HCT116 (cell line): ENCODE results near the gene NAT8. TPM values are rescaled to one million over a fixed set of nuclear protein-coding genes. Genes with fewer than 3 reads are reported as not detected.
"Not testable (repeated sequence)": the region's sequence is repeated elsewhere in the genome, so short reads cannot be mapped to it uniquely, and the experiment has no call there.

Experiments
- ATAC-seq: fragments of 200-7000 bp; cut with Tn5 transposase; 2 replicates; pipeline ENCODE4 v1.9.1; 2020; ENCODE audit warnings: mild to moderate bottlenecking, moderate library complexity
- BruUV-seq: library from RNA; stranded (reverse); fragments of 400-500 nt; replicated peaks from 2 replicates; lab custom pipeline; 2021; lab: Mats Ljungman, UMichigan
- CTCF ChIA-PET: fragments of 300-600 bp; sonication (Branson Sonifier 250); formaldehyde crosslinking; loops from one replicate; lab custom pipeline; 2021; ENCODE audit warnings: antibody characterized with exemption; lab: Charles Lee
- POLR2A ChIA-PET: fragments of 300-600, 350-600 bp; sonication (Branson Sonifier 250); formaldehyde crosslinking; loops from one replicate; lab custom pipeline; 2021; ENCODE audit warnings: antibody characterized with exemption; lab: Charles Lee
- RAD21 ChIA-PET, 2 experiments: fragments of 300-600 bp; sonication (Branson Sonifier 250); formaldehyde crosslinking; loops; one replicate each; lab custom pipeline; 2023; ENCODE audit warnings: low total read pairs in 2 of 2; ENCODE audit not compliant: uncharacterized antibody in 2 of 2, unreplicated experiment in 2 of 2, low non-redundant PET in 1 of 2; lab: Charles Lee
- DNase-seq: peaks from one replicate; pipeline ENCODE4 v3.0.0-alpha.2; 2010; ENCODE audit warnings: low read depth, low spot score
- H2AFZ ChIP-seq: fragments of 200-600 bp; shearing (Covaris generic), sonication (generic); 2 replicates; pipeline ENCODE4 v1.6.1; 2017; ENCODE audit warnings: low read depth, mixed run types, mixed read lengths, antibody characterized with exemption, low read length; ENCODE audit not compliant: poor library complexity, severe bottlenecking
- H3K27ac ChIP-seq: 2 replicates; pipeline ENCODE4 v1.5.1; 2012; ENCODE audit warnings: low read depth, low read length
- H3K27me3 ChIP-seq: fragments of 200-600 bp; sonication (generic); 2 replicates; pipeline ENCODE4 v1.6.1; 2016; ENCODE audit warnings: mixed run types, low read length, mixed read lengths; ENCODE audit not compliant: insufficient read depth
- H3K36me3 ChIP-seq, 2 experiments: fragments of 200-500 bp in 1 of 2; fragments of 200-600 bp in 1 of 2; sonication (Bioruptor generic) in 1 of 2; sonication (generic) in 1 of 2; 2 replicates each; pipeline versions ENCODE4 v1.5.1 to v1.6.1; 2014 to 2016; ENCODE audit warnings: low read length in 2 of 2, inconsistent platforms in 1 of 2, mixed read lengths in 1 of 2, mixed run types in 1 of 2; ENCODE audit not compliant: insufficient read depth in 2 of 2, control insufficient read depth in 1 of 2
- H3K4me1 ChIP-seq, 2 experiments: fragments of 200-600 bp in 1 of 2; sonication (generic) in 1 of 2; 2 replicates each; pipeline versions ENCODE4 v1.5.1 to v1.6.1; 2012 to 2017; ENCODE audit warnings: low read length in 2 of 2, inconsistent platforms in 1 of 2, mild to moderate bottlenecking in 1 of 2, mixed read lengths in 1 of 2, mixed run types in 1 of 2, moderate library complexity in 1 of 2; ENCODE audit not compliant: insufficient read depth in 2 of 2, control insufficient read depth in 1 of 2
- H3K4me2 ChIP-seq: fragments of 200-600 bp; sonication (generic); 2 replicates; pipeline ENCODE4 v1.6.1; 2017; ENCODE audit warnings: mixed run types, low read length, mixed read lengths
- H3K4me3 ChIP-seq, 2 experiments: fragments of 200-600 bp in 1 of 2; sonication (generic) in 1 of 2; replicated peaks in 1 of 2; 2 replicates each; pipeline ENCODE4 v1.5.1; 2011 to 2016; ENCODE audit warnings: low read length in 2 of 2, control low read depth in 1 of 2, low read depth in 1 of 2, mild to moderate bottlenecking in 1 of 2, mixed read lengths in 1 of 2, mixed run types in 1 of 2
- H3K79me2 ChIP-seq: fragments of 200-600 bp; sonication (generic); 2 replicates; pipeline ENCODE4 v1.6.1; 2017; ENCODE audit warnings: mild to moderate bottlenecking, mixed run types, low read length, moderate library complexity, mixed read lengths; ENCODE audit not compliant: insufficient read depth
- H3K9ac ChIP-seq: fragments of 200-600 bp; sonication (generic); 2 replicates; pipeline ENCODE4 v1.6.1; 2016; ENCODE audit warnings: low read length, mixed read lengths
- H3K9me2 ChIP-seq: fragments of 200-600 bp; sonication (generic), shearing (Covaris generic); 2 replicates; pipeline ENCODE4 v1.6.1; 2017; ENCODE audit warnings: mixed run types, mild to moderate bottlenecking, moderate library complexity; ENCODE audit not compliant: insufficient read depth
- H3K9me3 ChIP-seq, 2 experiments: fragments of 200-500 bp in 1 of 2; fragments of 200-600 bp in 1 of 2; sonication (Bioruptor generic) in 1 of 2; sonication (generic) in 1 of 2; 2 replicates each; pipeline ENCODE4 v1.6.1; 2014 to 2017; ENCODE audit warnings: low read length in 2 of 2, mixed read lengths in 2 of 2, inconsistent platforms in 1 of 2, low read depth in 1 of 2, mild to moderate bottlenecking in 1 of 2, mixed run types in 1 of 2, moderate library complexity in 1 of 2; ENCODE audit not compliant: control insufficient read depth in 1 of 2, insufficient read depth in 1 of 2
- H4K20me1 ChIP-seq: fragments of 200-600 bp; sonication (generic), shearing (Covaris generic); 2 replicates; pipeline ENCODE4 v1.6.1; 2017; ENCODE audit warnings: mixed run types, mild to moderate bottlenecking, moderate library complexity; ENCODE audit not compliant: insufficient read depth
- EGR1 ChIP-seq: IDR thresholded peaks from 2 replicates; pipeline ENCODE4 v1.6.1; 2012; ENCODE audit warnings: low read depth
- JUND ChIP-seq: IDR thresholded peaks from 2 replicates; pipeline ENCODE4 v1.6.1; 2012
- RAD21 ChIP-seq: IDR thresholded peaks from 2 replicates; pipeline ENCODE4 v1.6.1; 2012; ENCODE audit warnings: low read depth, mild to moderate bottlenecking
- intact Hi-C: fragments of 100-400 bp; cut with micrococcal nuclease; formaldehyde crosslinking; loops from 2 replicates; pipeline ENCODE4 v1.10.0; 2022
- total RNA-seq: library from RNA; stranded (reverse); gene quantifications from one replicate; pipeline ENCODE4 v1.2.1, GENCODE V29; 2021; ENCODE audit not compliant: unreplicated experiment
- TF ChIP-seq, protein P1 (sequence below), 3 experiments: fragments of 200-600 bp in 1 of 3; sonication (generic) in 1 of 3; IDR thresholded peaks in 2 of 3; conservative IDR thresholded peaks in 1 of 3; 2 replicates each; pipeline ENCODE4 v1.5.1; 2012 to 2017; ENCODE audit warnings: low read depth in 2 of 3, low read length in 2 of 3, antibody characterized with exemption in 1 of 3, borderline replicate concordance in 1 of 3, control low read depth in 1 of 3, mild to moderate bottlenecking in 1 of 3, mixed read lengths in 1 of 3, mixed run types in 1 of 3, moderate library complexity in 1 of 3; ENCODE audit not compliant: insufficient read depth in 1 of 3

The NAT8 gene
- total RNA-seq, 1 experiment from 2014 or later = not detected

DNA sequence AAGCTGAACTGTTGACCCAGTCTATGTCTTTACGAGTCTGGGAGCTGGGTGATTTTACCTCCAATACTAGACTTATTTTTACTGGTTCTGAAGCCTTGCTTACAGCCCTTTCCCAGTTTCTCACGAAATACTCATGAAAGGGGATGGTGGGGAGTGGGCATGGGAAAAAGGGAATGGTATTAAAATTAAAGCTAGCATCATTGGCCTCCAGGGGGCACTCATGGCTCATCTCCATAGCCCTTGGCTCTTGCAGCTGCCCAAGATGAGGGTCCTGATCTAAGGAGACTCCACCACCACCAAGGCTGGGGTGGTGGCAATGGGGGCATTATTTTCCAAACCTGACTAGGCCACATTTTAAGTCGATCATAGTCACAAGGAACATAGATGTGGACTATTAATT, 22.3 kb downstream of the NAT8 start:
- not testable (repeated sequence) for H3K9me3 ChIP-seq, H3K27me3 ChIP-seq
- TF ChIP-seq, protein P1, sequence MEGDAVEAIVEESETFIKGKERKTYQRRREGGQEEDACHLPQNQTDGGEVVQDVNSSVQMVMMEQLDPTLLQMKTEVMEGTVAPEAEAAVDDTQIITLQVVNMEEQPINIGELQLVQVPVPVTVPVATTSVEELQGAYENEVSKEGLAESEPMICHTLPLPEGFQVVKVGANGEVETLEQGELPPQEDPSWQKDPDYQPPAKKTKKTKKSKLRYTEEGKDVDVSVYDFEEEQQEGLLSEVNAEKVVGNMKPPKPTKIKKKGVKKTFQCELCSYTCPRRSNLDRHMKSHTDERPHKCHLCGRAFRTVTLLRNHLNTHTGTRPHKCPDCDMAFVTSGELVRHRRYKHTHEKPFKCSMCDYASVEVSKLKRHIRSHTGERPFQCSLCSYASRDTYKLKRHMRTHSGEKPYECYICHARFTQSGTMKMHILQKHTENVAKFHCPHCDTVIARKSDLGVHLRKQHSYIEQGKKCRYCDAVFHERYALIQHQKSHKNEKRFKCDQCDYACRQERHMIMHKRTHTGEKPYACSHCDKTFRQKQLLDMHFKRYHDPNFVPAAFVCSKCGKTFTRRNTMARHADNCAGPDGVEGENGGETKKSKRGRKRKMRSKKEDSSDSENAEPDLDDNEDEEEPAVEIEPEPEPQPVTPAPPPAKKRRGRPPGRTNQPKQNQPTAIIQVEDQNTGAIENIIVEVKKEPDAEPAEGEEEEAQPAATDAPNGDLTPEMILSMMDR (IDR thresholded peaks at IDR 0.05 in 2 of 3, conservative IDR thresholded peaks at IDR 0.05 in 1 of 3; ENCODE audit: borderline replicate concordance in 1 of 3, insufficient read depth in 1 of 3, low read depth in 2 of 3, low read length in 2 of 3) = peak; percentile 20 to 45 (median 33); a peak in 5 of 6 replicates
- peak; percentile 37; the same call in 1 of the 2 replicates for TF ChIP-seq RAD21
- TF ChIP-seq, all 23 proteins: peak for 2; not testable (repeated sequence) for 21
- BruUV-seq, H2AFZ ChIP-seq, H3K9me2 ChIP-seq, H3K27ac ChIP-seq, intact Hi-C loops, H3K4me1 ChIP-seq, DNase-seq, POLR2A ChIA-PET, H3K36me3 ChIP-seq, ATAC-seq, H3K4me2 ChIP-seq, H4K20me1 ChIP-seq, H3K9ac ChIP-seq, H3K79me2 ChIP-seq, H3K4me3 ChIP-seq, RAD21 ChIA-PET: not testable (repeated sequence)
- CTCF ChIA-PET = interaction anchor here (0.7 kb wide), 2 partner anchors 28 to 234 kb away, joined by 3 to 4 read pairs; partner anchors contain the start of gene ALMS1

DNA sequence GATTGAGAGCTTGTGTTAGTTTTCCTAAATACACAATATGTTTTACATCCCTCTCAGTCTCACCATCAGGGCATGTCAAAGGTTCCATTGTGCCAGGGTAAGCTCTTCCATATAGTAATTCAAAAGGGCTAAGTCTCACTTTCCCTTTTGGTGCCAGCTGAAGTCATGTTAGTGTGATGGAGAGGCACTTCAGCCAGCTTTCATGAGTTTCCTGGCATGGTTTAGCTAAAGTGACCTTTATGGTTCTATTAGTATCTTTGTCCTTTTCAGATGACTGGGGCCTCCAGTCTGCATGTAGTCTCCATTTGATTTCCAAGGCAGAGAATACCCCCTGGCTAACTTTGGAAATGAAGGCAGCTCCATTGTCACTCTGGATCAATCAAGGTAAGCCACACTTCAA, 27.2 kb downstream of the NAT8 start:
- no peak overlapping the region for H3K4me2 ChIP-seq
- BruUV-seq = no TSS peak
- H3K9me2 ChIP-seq = no peaks in the 10 kb centered on the region
- CTCF ChIA-PET = no interaction called here
- no peak overlapping the region for H3K27ac ChIP-seq
- ATAC-seq = no peak
- no peaks in the 10 kb centered on the region for H4K20me1 ChIP-seq
- TF ChIP-seq JUND = no peak
- TF ChIP-seq EGR1 = no peak
- TF ChIP-seq, all 23 proteins: peak for 0
- Histone ChIP-seq H3K79me2 (no peaks in the 10 kb centered on the region), H3K36me3 (no peaks in the 10 kb centered on the region), H2AFZ (no peak overlapping the region), H3K9ac (no peak overlapping the region), H3K4me3 (no peak overlapping the region), H3K4me1 (no peaks in the 10 kb centered on the region), H3K27me3 (no peaks in the 10 kb centered on the region), H3K9me3 (no peaks in the 10 kb centered on the region)
- intact Hi-C loops = no loop called here
- RAD21 ChIA-PET = no interaction called here
- POLR2A ChIA-PET = no interaction called here
- DNase-seq = no peak
